HG03066 (cell line): ENCODE measurements around the gene PDE4D.

ENCODE experiments used
- ATAC-seq: cut with Tn5 transposase; IDR thresholded peaks from one replicate; pipeline ENCODE4 v1.9.1; 2021; ENCODE audit warnings: low read depth; ENCODE audit not compliant: unreplicated experiment

Gene PDE4D

GRCh38 chr5:59276325-59276675 lies 617.2 kb downstream of the PDE4D start:
- no peak for ATAC-seq

- ATAC-seq = no peak
Observed at GRCh38 chr5:59275510-59276324, 617.8 kb downstream of the PDE4D start.

GRCh38 chr5:59275170-59275509 lies 618.4 kb downstream of the PDE4D start:
- ATAC-seq = no peak

GRCh38 chr5:59274106-59274636 lies 619.4 kb downstream of the PDE4D start:
- ATAC-seq = no peak

- ATAC-seq = no peak
Observed at GRCh38 chr5:59272809-59273427, 620.6 kb downstream of the PDE4D start.

- ATAC-seq = no peak
Observed at GRCh38 chr5:59268756-59269415, 624.6 kb downstream of the PDE4D start.

GRCh38 chr5:59267033-59267432 lies 626.5 kb downstream of the PDE4D start:
- ATAC-seq = no peak

GRCh38 chr5:59266410-59266809 lies 627.1 kb downstream of the PDE4D start:
- ATAC-seq = no peak

GRCh38 chr5:59264639-59265245 lies 628.8 kb downstream of the PDE4D start:
- no peak for ATAC-seq

- ATAC-seq = no peak
Observed at GRCh38 chr5:59264013-59264412, 629.5 kb downstream of the PDE4D start.

- ATAC-seq = no peak
Observed at GRCh38 chr5:59261969-59262368, 631.6 kb downstream of the PDE4D start.

- ATAC-seq = no peak
Observed at GRCh38 chr5:59260973-59261372, 632.6 kb downstream of the PDE4D start.

- ATAC-seq = no peak
Observed at GRCh38 chr5:59260200-59260599, 633.3 kb downstream of the PDE4D start.

- ATAC-seq = no peak
Observed at GRCh38 chr5:59259237-59259636, 634.3 kb downstream of the PDE4D start.

- no peak for ATAC-seq
Observed at GRCh38 chr5:59257488-59258400, 635.8 kb downstream of the PDE4D start.

- no peak for ATAC-seq
Observed at GRCh38 chr5:59256331-59256730, 637.2 kb downstream of the PDE4D start.

GRCh38 chr5:59254055-59254687 lies 639.4 kb downstream of the PDE4D start:
- ATAC-seq = no peak

GRCh38 chr5:59253625-59254024 lies 639.9 kb downstream of the PDE4D start:
- no peak for ATAC-seq

- ATAC-seq = no peak
Observed at GRCh38 chr5:59251627-59252026, 641.9 kb downstream of the PDE4D start.

GRCh38 chr5:59249726-59250125 lies 643.8 kb downstream of the PDE4D start:
- no peak for ATAC-seq
